ENCODE measurements around the gene NATD1.
A peak's percentile ranks its signal among the peaks of the same experiment; 100 is the strongest.

Gene NATD1

GRCh38 chr17:21285164-21286065 is 32.2 kb upstream of the NATD1 start:
- DNase-seq (ENCODE audit: low read depth): no peak
- no peak for TF ChIP-seq CTCF (IDR thresholded peaks at IDR 0.05; ENCODE audit: low read depth, low read length, missing control alignments)
- in situ Hi-C loops (cut with HindIII; ENCODE audit: low sequenced_read_pairs): loop anchor here (25.0 kb wide), 1 partner anchor 252 kb away; no protein-coding TSS in a partner anchor
- peak overlapping the region; percentile 68 for H3K4me3 ChIP-seq (ENCODE audit: low read depth, low read length)

- peak within 1 kb of the TSS; percentile 68 for H3K4me3 ChIP-seq (ENCODE audit: low read depth, low read length)
- TF ChIP-seq CTCF (IDR thresholded peaks at IDR 0.05; ENCODE audit: low read depth, low read length, missing control alignments): no peak
- in situ Hi-C loops (cut with HindIII; ENCODE audit: low sequenced_read_pairs): loop anchor here (25.0 kb wide), 1 partner anchor 253 kb away; no protein-coding TSS in a partner anchor
- DNase-seq (ENCODE audit: low read depth): peak; percentile 98
Measured at GRCh38 chr17:21284319-21285163, 31.3 kb upstream of the NATD1 start, which contains the start of gene MAP2K3. TSS of gene MAP2K3 (plus strand) at chr17:21284711. CDS start at chr17:21284921, 210 bp downstream.

GRCh38 chr17:21283482-21284318 is 30.5 kb upstream of the NATD1 start:
- in situ Hi-C loops (cut with HindIII; ENCODE audit: low sequenced_read_pairs): loop anchor here (25.0 kb wide), 1 partner anchor 254 kb away; no protein-coding TSS in a partner anchor
- peak overlapping the region; percentile 68 for H3K4me3 ChIP-seq (ENCODE audit: low read depth, low read length)
- DNase-seq (ENCODE audit: low read depth): no peak
- no peak for TF ChIP-seq CTCF (IDR thresholded peaks at IDR 0.05; ENCODE audit: low read depth, low read length, missing control alignments)

- no peak for TF ChIP-seq CTCF (IDR thresholded peaks at IDR 0.05; ENCODE audit: low read depth, low read length, missing control alignments)
- in situ Hi-C loops (cut with HindIII; ENCODE audit: low sequenced_read_pairs): loop anchor here (25.0 kb wide), 1 partner anchor 254 kb away; no protein-coding TSS in a partner anchor
- DNase-seq (ENCODE audit: low read depth): no peak
- H3K4me3 ChIP-seq (ENCODE audit: low read depth, low read length): no peak overlapping the region
Measured at GRCh38 chr17:21282850-21283249, 29.6 kb upstream of the NATD1 start.

GRCh38 chr17:21282231-21282630 is 29.0 kb upstream of the NATD1 start:
- in situ Hi-C loops (cut with HindIII; ENCODE audit: low sequenced_read_pairs): loop anchor here (25.0 kb wide), 1 partner anchor 255 kb away; no protein-coding TSS in a partner anchor
- TF ChIP-seq CTCF (IDR thresholded peaks at IDR 0.05; ENCODE audit: low read depth, low read length, missing control alignments): no peak
- DNase-seq (ENCODE audit: low read depth): peak; percentile 86
- no peak overlapping the region for H3K4me3 ChIP-seq (ENCODE audit: low read depth, low read length)
